Activated CD8-positive, alpha-beta memory T cell treated with anti-CD3 and anti-CD28 coated beads, Interleukin-2, amount 50 U/mL, for 1 hour (primary cell): ENCODE measurements around the gene EVX1.

Experiments
- DNase-seq: peaks from one replicate; pipeline ENCODE4 v3.0.0-alpha.2; 2020; ENCODE audit errors: extremely low read depth

The EVX1 gene

GRCh38 chr7:27249724-27250556 lies 7.3 kb downstream of the EVX1 start:
- DNase-seq = no peak

GRCh38 chr7:27250557-27251070 lies 8.0 kb downstream of the EVX1 start:
- no peak for DNase-seq

GRCh38 chr7:27251136-27251651 lies 8.6 kb downstream of the EVX1 start:
- DNase-seq = no peak

GRCh38 chr7:27251652-27252590 lies 9.3 kb downstream of the EVX1 start:
- no peak for DNase-seq

GRCh38 chr7:27254625-27255024 lies 12.0 kb downstream of the EVX1 start:
- DNase-seq = no peak

- no peak for DNase-seq
Measured at GRCh38 chr7:27260211-27260610, 17.6 kb downstream of the EVX1 start.

- DNase-seq = no peak
Measured at GRCh38 chr7:27262121-27262520, 19.5 kb downstream of the EVX1 start.

GRCh38 chr7:27263781-27264180 lies 21.2 kb downstream of the EVX1 start:
- no peak for DNase-seq

GRCh38 chr7:27269455-27269854 lies 26.9 kb downstream of the EVX1 start:
- DNase-seq = no peak

- DNase-seq = no peak
Measured at GRCh38 chr7:27271384-27271783, 28.8 kb downstream of the EVX1 start.

- DNase-seq = no peak
Measured at GRCh38 chr7:27277628-27278027, 35.0 kb downstream of the EVX1 start.

GRCh38 chr7:27283558-27283957 lies 41.0 kb downstream of the EVX1 start:
- DNase-seq = no peak

GRCh38 chr7:27295236-27295635 lies 52.6 kb downstream of the EVX1 start:
- DNase-seq = no peak

GRCh38 chr7:27297356-27297755 lies 54.8 kb downstream of the EVX1 start:
- DNase-seq = no peak
